AG04449 (cell line): ENCODE measurements around the gene ELMO3.
A peak's percentile ranks its signal among the peaks of the same experiment; 100 is the strongest.

Experiments
- CTCF ChIA-PET: fragments of 350-600 bp; formaldehyde crosslinking; extraction: SDS; loops from one replicate; lab custom pipeline; 2021; ENCODE audit warnings: antibody characterized with exemption; lab: Yijun Ruan, JAX
- POLR2A ChIA-PET: fragments of 400-600, 350-600 bp; formaldehyde crosslinking; extraction: SDS; loops from one replicate; lab custom pipeline; 2020; ENCODE audit warnings: antibody characterized with exemption, inconsistent platforms; lab: Yijun Ruan, JAX
- DNase-seq: peaks from one replicate; pipeline ENCODE4 v3.0.0-alpha.2; 2010; ENCODE audit warnings: low read depth, low spot score
- H3K4me3 ChIP-seq: 2 replicates; pipeline ENCODE4 v1.5.1; 2011; ENCODE audit warnings: low read depth, mild to moderate bottlenecking, control low read depth, low read length
- TF ChIP-seq, protein P1 (sequence below): IDR thresholded peaks from one replicate; pipeline ENCODE4 v1.5.1; 2011; ENCODE audit warnings: mild to moderate bottlenecking, moderate library complexity, low read length, control low read depth, inconsistent platforms; ENCODE audit not compliant: insufficient read depth; ENCODE audit errors: missing control alignments

Gene ELMO3

GRCh38 chr16:67154578-67155294, 44.2 kb upstream of the ELMO3 start:
- no peak for DNase-seq
- POLR2A ChIA-PET, result interaction anchor here (0.5 to 1.1 kb wide), 4 partner anchors 19 to 140 kb away, joined by 3 to 6 read pairs (median 3); no protein-coding TSS in a partner anchor
- TF ChIP-seq, protein P1, sequence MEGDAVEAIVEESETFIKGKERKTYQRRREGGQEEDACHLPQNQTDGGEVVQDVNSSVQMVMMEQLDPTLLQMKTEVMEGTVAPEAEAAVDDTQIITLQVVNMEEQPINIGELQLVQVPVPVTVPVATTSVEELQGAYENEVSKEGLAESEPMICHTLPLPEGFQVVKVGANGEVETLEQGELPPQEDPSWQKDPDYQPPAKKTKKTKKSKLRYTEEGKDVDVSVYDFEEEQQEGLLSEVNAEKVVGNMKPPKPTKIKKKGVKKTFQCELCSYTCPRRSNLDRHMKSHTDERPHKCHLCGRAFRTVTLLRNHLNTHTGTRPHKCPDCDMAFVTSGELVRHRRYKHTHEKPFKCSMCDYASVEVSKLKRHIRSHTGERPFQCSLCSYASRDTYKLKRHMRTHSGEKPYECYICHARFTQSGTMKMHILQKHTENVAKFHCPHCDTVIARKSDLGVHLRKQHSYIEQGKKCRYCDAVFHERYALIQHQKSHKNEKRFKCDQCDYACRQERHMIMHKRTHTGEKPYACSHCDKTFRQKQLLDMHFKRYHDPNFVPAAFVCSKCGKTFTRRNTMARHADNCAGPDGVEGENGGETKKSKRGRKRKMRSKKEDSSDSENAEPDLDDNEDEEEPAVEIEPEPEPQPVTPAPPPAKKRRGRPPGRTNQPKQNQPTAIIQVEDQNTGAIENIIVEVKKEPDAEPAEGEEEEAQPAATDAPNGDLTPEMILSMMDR, result no peak
- H3K4me3 ChIP-seq, result peak overlapping the region; percentile 34
- CTCF ChIA-PET, result interaction anchor here (0.6 to 13.2 kb wide), 62 partner anchors 9 to 356 kb away, joined by 3 to 241 read pairs (median 7); partner anchors contain the start of genes CBFB, CES3, CES4A and EXOC3L1

DNA sequence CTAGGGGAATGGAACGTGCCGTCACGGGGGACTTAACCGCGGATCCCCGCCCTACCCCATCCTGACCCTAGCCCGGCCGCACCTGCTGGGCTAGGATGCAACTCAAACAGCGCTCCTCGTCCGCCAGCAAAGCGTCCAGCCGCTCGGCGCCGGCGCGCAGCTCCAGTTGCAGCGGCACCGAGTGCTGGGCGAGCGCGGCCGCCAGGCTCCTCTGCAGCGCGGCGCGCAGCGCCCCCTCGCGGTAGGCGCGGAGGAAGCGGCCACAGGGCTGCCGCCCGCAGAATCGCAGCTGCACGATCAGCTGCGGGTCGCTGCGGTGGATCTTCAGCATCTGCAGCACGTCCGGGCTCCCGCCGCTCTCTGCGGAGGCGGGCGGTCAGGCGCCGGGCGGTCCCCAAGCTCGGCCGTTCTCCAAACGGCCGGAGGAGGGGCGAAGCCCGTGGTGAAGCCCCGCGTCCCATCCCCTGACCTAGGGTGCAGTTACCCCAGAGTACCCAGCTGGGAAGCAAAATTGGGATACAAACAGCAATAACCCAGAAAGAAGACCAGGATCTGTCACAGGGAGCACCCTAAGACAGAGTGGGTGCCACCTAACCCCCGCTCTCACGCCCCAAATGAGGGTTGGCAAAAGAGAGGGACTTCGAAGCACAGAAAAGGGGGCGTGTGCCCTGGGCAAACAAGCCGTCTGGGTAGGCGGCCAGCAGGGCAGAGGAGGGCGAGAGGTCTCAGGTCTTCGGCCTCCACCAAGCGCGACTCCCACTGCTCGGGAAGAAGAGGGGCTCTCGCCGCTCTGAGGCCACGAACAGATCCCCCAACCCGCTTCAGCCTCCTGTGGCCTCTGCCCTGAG, 43.4 kb upstream of the ELMO3 start:
- H3K4me3 ChIP-seq, result peak overlapping the region; percentile 34
- ChIA-PET POLR2A (interaction anchor here (0.5 to 1.1 kb wide), 4 partner anchors 18 to 141 kb away, joined by 3 to 6 read pairs (median 3); no protein-coding TSS in a partner anchor), CTCF (interaction anchor here (0.6 to 13.2 kb wide), 63 partner anchors 8 to 527 kb away, joined by 3 to 241 read pairs (median 7); partner anchors contain the start of genes CBFB, CES3, CES4A and EXOC3L1)
- TF ChIP-seq, protein P1, result peak; percentile 85
- DNase-seq, result no peak

- ChIA-PET CTCF (interaction anchor here (0.7 to 13.2 kb wide), 30 partner anchors 11 to 318 kb away, joined by 3 to 241 read pairs (median 8); partner anchors contain the start of genes CBFB, CES3, EXOC3L1 and HSF4), POLR2A (no interaction called here)
- DNase-seq, result no peak
- no peak overlapping the region for H3K4me3 ChIP-seq
- TF ChIP-seq, protein P1, result no peak
These were observed 42.6 kb upstream of the ELMO3 start for GRCh38 chr16:67156143-67156844.

DNA sequence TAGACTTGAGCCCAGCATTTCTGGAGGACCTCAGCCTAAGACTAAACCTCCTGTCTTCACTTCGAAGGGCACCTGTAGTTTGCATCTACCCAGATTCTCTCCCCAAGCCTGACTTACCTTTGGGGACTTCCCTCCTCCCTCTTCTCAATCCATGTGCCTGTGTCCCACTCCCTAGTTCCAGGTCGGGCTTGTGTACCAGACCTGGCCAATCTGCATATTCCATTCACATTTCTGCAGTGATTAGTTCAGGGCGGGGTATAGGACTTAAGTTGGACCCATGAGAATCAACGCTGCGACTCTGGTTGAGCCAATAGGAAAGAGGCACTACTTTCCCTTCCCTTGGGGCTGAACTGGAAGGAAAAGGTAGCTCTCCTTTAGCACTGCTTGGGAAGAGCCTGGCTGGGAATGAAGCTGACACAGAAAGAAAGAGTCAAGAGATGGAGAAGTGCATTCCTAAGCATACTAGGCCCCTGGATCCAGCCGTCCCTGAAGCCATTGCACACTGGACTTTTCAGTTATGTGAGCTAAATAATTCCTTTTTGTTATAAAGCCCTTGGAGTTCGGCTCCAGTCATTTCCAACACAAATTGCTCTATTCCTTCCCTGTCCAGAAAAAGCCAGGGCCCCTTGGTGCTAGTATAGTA, 41.7 kb upstream of the ELMO3 start:
- TF ChIP-seq, protein P1, result no peak
- no peak for DNase-seq
- ChIA-PET POLR2A (no interaction called here), CTCF (interaction anchor here (0.7 to 13.2 kb wide), 24 partner anchors 8 to 317 kb away, joined by 3 to 241 read pairs (median 5); partner anchors contain the start of genes CBFB, CES3 and NOL3)
- H3K4me3 ChIP-seq, result no peak overlapping the region

DNA sequence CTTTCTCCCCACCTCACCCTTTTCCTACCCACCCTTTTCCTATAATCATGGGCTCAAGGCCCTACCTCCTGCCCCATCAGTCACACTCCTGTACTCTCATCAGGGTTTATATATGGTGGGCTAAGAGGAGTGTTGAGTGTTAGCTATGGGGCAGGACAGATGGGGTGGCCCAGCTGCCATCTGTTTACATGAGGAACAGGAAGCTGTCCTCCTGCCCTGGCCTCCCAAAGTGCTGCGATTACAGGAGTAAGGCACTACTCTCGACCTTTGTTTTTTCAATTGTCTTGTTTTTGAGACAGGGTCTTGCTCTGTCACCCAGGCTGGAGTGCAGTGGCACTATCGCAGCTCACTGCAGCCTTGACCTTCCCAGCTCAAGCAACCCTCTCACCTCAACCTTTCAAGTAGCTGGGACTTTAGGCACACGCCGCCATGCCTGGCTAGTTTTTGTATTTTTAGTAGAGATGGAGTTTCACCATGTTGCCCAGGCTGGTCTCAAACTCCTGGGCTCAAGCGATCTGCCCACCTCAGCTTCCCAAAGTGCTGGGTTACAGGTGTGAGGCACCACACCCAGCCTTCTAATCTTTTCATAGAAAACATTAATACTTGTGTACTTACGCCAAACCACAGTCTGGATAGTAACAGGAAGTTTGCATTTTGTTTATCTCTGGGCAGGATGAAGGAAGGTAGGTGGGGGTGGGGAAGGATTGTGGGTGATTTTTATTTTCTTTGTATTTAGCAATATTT, 40.9 kb upstream of the ELMO3 start:
- DNase-seq, result no peak
- CTCF ChIA-PET, result interaction anchor here (0.9 to 13.2 kb wide), 23 partner anchors 9 to 316 kb away, joined by 3 to 241 read pairs (median 6); partner anchors contain the start of genes CES3, MATCAP1 and NOL3
- TF ChIP-seq, protein P1, result no peak
- H3K4me3 ChIP-seq, result no peak overlapping the region
- POLR2A ChIA-PET, result no interaction called here
